Measurements from ENCODE around the gene TM9SF1.

The TM9SF1 gene

DNA sequence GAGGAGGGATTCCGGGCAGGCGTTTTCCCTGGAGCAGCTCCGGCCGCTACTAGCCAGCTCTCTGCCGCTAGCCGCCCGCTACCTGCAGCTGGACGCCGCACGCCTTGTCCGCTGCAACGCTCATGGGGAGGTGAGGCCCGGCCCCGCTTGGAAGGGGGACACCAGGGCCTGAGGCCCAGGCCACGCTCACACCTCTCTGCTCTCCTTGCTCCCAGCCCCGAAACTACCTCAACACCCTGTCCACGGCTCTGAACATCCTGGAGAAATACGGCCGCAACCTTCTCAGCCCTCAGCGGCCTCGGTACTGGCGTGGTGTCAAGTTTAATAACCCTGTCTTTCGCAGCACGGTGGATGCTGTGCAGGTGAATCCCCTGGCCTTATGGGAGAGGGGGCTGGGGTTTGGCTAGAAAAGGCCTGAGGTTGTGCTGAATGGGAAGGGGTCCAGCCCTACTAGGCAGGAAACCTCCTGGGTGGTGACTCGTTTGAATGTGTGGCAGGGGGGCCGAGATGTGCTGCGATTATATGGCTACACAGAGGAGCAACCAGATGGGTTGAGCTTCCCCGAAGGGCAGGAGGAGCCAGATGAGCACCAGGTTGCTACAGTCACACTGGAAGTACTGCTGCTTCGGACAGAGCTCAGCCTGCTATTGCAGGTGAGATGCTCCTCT, 47.3 kb downstream of the TM9SF1 start:
- DNase-seq = no peak

DNA sequence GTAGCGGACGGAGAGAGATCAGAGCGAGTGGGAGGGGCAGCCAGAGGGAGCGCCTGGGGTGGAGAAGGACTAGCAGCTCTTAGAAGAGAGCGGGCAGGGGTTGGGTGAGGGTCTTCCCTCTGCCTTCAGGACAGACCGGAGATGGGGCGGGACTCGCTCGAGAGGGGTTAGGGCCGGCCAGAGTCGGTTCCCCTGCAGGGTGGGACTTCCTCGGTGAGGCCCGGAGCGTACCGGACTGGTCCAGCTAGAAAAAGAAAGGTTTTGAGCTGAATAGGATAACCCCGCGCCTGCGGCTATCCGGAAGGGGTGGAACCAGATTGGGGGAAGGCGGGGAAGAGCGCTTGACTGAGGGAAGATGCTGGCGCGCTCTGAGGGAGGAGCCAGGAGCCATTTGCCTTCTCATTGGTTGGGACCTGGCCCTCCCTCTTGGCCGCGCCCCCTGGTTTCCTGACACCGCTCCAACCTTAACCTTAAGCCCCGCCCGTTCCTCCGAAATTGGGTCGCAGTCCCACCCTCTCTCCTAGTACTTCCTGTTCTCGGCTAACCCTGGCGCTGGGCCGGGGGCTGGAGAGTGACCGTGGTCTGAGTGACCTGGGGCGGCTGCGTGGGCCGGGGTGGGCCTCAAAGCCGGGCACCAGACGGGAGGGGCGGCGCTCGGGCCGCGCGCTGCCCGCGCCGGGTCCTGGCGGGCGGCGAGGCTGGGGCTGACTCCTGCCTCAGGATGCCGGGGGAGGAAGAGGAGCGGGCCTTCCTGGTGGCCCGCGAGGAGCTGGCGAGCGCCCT, 48.1 kb downstream of the TM9SF1 start, which contains the start of gene RNF31:
Gene RNF31 (plus strand): TSS at position 521 of the 783 bp plus-strand sequence. CDS start 201 bp downstream, at position 722.
- peak; percentile 97 for DNase-seq

DNA sequence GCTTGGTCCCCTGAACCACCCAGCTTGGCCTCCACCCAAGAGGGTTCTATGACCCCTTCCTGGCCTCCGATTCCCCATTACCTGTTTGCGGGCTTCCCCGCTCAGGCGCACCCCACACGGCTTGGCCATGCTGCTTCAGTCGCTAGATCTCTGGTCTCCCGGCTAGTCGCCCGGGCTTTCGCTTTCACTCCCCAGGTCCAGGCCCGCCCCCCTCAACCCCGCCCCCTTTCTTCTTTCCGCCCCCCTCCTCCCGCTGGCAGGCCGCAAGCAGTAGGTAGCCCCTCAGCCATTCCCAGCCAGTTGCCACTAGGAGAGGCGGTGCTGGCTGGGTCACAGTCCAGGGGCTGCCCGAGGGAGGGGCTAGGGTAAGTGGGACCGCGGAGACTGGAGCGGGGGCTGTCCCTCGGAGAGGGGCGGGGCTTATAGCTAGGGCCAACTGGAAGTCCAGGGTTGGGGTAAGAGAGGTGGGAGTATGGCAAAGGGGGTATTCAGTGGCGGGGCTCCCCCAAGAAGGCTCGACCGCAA, 48.7 kb downstream of the TM9SF1 start, which contains the start of gene PSME2:
Gene PSME2 (minus strand): TSS at position 158 of the 525 bp plus-strand sequence. CDS start 29 bp downstream, at position 129.
- DNase-seq = peak; percentile 91

DNA sequence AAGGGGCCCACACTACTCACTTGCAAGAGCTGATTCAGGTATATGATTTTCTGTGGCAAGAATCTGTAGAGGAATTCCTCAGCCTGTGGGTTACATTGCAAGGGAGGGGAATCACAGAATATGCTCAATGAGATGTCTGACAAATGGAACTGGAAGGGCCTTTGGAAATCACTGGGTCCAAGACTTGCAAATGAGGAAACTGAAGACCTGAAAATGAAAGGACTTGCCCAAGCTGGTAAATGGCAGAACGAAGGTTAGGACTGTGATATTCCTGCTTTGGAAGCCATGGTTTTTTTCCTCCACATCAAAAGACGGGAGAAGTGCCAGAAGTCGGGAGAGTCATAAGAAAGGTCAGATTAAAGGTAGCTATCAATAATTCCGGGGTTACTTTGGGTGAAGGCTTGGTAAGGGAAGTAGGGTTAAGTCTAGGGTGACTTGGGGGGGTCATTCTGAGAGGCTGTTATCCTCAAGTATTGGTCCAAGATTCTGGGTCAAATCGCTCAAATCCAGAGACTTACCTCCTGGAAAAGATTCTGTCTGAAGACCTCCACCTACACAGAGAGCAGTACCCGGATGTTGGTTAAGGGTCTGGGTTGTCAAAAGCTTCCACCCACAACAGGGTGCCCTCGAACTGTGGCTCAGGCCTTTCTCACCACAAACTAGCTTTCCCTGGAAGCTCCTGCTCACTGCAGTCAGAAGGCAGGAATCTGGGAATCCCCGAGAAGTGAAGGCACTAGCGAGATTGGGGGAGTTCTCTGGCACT, 49.4 kb downstream of the TM9SF1 start:
- no peak for DNase-seq

DNA sequence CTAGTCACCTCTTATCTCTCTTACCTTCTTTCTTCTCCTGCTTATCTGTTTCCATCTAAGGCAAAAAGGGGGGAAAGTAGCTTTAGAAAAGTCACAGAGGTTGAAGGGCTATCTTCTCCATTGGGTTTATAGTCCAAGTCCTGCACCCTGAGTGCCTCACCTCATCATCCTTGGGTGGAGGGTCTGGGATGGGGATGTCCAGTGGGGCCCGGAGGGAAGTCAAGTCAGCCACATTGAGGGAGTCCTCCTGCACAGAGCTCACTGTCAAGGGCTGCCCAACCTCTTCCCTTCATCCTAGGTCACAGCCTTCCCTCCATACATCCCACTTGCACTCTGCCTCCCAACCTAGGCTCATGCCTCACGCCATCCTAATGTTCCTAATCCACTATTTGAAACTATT, 50.0 kb downstream of the TM9SF1 start:
- no peak for DNase-seq

DNA sequence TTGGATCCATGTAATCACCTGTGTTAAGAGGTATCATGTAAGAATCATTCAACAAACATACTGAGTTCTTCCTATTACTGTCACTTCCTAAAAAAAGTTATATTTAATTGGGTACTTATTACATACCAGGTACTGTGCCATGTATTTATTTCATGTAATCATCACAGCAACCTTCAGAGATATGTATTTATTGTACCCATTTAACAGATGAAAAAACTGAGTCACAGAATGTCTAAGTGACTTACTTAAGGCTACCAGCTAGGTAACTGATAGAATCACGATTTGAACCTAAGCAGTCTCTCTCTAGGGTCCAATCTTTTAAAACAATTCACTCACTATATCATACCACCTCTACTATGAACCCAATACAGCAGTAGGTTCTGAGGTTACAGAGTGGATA, 50.8 kb downstream of the TM9SF1 start:
- DNase-seq = no peak

DNA sequence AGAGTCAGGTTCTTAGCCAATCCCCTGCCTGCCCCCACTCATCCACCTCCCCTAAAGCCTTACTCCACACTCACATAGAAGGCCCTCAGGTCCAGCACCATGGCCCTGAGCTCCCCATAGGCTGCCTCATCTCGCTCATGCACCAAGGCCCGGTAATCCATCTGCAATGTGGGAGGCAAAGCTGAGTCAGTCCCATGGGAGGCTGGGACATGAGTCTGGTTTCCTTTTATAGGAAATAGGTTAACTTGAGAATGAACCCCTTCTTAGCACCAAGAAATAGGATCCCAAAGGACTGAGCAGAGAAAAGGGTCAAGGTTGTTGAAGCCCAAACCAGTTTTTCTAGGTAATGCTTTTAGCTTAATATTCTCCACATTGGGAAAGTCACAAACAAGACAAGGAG, 51.7 kb downstream of the TM9SF1 start:
- DNase-seq = no peak

DNA sequence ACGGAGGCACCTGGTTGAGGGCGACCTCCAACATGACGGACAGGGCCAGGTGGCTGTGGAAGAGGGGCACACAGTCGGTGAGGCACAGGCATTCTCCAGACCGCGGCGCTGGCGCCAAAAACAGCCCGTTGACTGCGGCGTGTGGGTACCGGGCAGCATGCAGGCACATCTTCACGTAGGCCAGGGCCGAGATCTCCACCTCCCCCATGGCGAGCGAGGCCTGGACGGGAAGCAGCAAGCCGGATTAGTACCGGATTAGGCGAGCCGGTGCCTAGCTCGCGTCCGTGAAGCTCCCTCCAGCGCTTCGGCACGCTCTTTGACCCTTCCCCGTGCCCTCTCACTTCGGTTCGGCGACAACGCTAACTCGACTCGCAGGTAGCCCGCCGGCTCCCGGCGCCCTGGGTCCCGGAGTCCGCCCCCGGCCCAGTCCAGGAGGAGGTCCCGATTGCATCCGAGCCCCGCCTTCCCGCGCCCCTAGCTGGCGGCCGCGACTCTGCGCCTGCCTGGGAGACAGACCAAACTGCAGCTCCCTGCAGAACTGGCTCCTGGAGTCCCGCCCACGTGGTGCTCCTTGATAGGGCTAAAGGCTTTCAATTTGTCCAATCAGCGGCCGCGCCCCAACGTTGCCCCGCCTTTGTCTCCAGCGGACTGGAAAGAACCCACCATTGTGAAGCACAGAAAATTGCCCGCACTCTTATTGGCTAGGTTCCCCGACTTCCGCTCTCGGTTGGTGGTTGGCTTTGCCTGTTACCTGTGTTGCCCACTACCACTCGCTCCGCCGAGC, 54.0 kb downstream of the TM9SF1 start, which contains the start of gene EMC9:
Gene EMC9 (minus strand): TSS at position 495 of the 784 bp plus-strand sequence. CDS start 287 bp downstream, at position 208.
- peak; percentile 99 for DNase-seq

DNA sequence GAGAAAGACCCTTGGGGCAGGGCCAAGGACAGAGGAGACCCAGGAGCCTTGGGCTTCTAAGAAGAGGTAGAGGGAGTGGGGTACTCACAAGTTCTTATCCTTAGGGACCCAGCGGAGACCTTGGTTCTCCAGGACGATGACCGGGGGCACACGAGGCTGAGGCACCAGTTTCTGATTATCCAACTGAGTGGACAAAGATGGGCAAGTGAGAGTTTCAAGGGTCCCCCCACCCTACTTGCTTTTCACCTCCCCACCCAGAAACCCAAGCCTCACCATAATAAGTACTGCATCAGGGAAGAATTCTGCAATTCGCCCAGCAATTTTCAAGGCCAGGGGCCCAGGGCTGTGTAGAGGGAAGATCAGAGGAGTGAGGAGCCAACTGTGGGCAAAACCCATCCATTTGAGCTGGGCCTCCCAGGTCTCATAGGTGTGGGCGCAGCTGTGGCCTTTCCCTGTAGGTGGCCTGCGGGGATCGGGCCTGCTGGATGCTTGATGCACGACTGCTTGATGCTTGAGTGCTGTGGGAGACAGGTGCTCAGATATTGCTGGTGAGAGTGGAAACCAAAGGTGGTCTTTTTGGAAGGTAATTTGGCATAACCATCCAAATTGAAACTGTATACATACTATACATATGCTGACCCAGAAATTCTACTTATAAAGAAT, 55.8 kb downstream of the TM9SF1 start:
- DNase-seq = peak; percentile 32
